Activated T-helper 1 cell treated with Interleukin-2 at 50 U/mL for 16 hours (primary cell): ENCODE results near the gene METTL23.

ENCODE experiments used
- DNase-seq: peaks from one replicate; pipeline ENCODE4 v3.0.0-alpha.2; 2020; ENCODE audit warnings: low read depth

Gene METTL23

GRCh38 chr17:76726776-76727718 is at the start of gene METTL23:
Gene METTL23, plus strand, starts transcription at chr17:76726839. Its CDS starts 2,872 bp downstream, at chr17:76729711.
- DNase-seq = peak; percentile 71

DNA sequence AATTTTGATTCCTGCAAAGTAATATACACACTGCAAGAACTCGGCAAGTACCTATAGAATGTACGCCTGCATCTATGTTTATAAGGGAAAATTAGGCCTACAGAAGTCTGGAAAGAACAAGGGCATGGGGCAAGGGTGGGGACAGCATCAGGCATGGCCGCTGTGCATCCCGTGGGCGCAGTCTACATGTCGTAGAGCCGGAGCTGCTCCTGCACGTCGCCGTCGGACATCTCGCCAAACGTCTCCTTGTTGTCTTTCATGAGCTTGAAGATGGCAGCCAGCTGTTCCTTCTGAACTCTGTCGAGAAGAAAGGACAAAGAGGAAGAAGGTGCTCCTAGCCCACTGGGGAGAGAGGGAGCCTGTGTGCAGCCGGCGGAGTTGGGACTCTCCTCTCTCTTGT is 49.2 kb upstream of the METTL23 start:
- no peak for DNase-seq

DNA sequence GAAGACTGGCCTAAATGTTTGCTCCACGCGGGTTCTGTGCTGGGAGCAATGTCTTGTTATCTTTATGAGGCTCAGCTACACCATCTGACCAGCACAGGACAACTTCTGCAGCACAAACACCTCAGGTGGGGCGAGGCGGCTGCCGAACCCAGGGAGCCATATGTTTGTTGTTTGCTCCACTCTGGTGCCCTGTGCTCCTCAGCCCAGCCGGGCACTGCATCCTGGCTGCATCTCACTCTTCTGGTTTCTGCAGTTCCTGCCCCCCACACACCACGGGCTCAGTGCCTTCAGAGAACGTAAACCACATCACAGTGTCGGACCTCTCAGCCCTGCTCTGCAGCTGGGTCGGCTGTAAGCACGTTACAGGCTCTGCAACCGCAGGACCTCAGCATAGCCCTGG is 48.3 kb upstream of the METTL23 start:
- peak; percentile 13 for DNase-seq

DNA sequence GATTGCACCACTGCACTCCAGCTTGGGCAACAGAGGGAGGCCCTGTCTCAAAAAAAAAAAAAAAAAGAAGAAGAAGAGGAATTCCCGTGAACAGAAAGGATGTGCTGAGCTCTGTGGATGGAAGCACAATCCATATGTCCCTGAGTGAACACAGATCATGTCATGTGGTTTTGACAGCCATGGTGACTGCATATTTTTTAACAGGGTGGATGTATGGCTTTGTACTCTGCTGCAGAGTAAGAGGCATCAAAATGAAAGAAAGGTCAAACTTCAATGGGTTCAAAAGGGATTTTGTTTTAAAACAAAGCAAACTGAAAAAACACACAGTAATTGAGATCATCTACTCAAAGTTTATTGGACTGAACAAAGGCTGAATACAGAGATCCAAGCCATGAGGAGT is 47.4 kb upstream of the METTL23 start:
- DNase-seq = no peak

DNA sequence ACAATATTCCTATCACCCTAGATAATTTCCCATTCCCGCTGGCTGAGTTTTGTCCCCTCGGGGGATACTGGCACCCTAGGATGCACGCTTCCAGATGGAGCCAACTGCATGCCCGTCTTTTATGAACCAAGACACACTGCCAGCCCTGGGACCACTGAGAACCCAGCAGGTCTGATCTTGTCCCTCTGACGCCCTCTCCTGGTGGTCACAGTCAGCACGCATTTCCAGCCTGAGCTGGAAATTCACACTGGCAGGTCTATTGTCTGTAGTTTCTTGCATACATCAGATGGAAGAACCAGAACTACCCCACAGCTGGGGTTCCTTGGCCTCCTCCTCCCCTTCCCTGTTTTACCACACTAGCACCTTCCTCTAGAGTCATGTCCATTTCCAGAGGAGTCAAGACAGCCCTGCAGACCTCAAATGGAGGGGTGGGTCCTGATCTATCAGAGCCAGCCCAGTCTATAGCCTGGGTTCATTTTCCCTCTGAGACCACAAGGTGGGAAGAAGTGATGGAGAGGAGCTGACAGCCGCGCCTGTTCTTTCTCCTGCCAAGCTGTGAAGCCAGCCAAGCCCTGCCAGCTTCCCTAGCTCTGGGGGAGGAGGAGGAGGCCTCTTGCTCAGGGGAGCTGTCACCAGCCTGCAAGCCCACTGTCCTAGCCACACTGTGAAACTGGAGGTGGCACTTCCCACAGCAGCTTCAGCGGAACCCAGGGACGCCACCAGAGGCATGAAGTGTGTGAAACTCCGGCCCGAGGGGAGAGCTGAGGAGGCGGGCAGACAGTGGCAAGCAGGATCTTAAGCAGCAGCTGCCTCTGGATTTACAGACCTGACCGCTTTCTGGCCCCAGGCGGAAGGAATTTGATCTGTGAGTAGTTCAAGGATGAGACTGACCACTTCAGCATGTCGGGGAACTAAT is 45.2 kb upstream of the METTL23 start:
- DNase-seq = peak; percentile 50

DNA sequence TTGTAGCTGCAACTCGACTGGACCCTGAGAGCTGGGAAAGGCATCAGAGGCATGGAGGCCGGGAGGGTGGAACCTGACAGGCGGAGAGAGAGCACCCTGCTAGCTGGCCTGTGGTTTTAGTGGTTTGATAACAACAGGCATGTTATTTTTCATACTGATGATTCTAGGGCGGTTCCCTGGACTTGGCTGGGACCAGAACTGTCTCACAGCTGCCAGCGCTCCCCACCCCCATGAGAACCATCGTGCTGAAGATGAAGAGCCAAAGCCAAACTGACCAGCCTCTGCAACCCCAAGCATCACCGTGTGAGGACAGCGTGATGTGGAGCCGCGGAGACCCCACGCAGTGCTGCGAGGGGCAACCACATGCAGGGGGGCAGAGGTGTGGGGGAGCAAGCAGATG is 44.3 kb upstream of the METTL23 start:
- no peak for DNase-seq

DNA sequence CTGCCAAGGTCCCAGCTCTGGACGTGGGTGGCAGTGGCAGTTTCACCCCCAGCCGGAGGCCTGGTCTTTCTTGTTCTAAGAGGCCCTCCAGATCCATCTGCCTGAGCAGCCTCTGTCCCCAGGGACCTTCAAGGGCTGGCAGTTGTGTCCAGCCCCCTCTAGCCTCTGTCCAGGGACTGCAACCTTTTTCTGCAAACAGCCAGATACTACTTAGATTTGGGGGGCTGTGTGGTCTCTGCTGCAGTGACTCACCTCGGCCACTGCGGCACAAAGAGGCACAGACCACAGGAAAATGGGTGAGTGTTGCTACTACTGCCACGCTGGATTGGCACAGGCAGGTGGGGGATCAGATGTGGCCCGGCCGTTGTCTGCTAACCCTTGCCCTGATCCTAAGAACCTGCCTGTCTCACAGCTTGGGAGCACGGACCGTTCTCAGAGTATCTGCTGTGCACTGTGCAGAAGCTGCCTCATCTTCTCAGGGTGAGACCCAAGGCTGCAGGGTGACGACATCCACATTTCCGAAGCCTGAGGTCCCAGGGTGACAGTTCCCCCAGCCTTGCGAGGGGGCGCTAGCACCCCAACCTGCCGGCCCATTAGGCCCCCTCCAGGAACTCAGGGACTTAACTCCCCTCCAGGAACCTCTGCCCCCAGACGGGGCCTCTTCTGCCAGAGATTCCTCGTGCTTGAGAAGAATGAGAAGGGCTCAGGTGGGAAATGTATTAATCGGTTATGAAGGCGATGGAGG is 43.5 kb upstream of the METTL23 start:
- no peak for DNase-seq

DNA sequence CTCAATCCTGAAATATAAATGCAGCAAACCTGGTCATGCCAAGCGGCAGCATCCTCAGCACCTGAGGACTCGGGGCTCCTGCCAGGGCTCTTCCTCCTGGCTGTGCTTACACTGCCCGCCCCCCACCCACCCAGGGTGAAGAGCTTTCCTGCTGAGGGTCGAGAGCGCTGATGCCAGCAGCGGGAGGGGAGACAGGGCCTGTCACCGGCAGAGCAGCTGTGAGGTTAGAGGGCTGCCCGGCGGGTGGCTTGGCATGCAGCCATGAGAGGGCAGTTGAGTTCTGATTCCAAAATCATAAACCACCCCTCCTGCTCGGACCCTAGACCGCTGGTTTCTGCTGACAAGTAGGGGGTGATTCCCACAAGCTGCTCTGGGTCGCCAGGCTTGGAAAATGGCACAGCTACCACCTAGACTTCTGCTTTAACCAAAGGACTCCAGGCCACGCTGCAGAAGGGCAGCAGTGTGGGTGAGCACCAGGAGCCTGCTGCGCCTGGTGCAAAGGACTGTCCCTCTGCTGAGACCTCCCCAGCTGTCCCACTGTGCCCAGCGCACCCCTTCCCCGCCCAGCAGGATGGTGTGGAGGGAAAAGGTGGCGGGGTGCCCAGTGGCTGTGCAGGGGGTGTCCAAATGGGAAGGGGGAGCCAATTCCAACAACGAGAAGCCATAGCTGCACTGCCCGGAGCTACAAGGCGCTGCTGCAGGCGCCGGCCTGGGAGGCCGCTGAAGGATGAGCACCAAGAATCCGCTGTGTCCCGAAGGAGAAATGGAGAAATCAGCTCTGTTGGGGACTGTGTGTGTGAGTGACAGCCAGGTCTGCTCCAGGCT is 42.5 kb upstream of the METTL23 start:
- DNase-seq = no peak

GRCh38 chr17:76684756-76685155 is 41.9 kb upstream of the METTL23 start:
- DNase-seq = no peak

- DNase-seq = no peak
Measured at GRCh38 chr17:76685366-76685765, 41.3 kb upstream of the METTL23 start.

DNA sequence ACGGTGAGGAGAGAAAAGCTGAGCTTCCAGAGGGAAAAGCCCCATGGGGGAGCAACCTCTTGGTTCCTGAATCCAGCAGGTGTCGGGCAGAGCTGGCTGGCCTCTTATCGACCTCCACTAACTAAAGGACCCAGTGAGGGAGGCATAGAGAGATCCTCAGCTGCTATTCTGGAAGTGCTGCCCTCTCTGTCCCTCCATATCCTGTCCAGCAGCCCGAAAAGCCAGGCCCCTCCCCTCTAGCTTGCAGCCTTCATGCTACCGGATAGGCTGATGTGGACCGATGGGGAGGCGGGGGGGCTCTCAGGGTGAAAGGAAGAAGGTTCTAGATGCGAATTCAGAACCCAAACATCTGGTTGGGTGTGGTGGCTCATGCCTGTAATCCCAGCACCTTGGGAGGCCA is 40.8 kb upstream of the METTL23 start:
- DNase-seq = no peak

DNA sequence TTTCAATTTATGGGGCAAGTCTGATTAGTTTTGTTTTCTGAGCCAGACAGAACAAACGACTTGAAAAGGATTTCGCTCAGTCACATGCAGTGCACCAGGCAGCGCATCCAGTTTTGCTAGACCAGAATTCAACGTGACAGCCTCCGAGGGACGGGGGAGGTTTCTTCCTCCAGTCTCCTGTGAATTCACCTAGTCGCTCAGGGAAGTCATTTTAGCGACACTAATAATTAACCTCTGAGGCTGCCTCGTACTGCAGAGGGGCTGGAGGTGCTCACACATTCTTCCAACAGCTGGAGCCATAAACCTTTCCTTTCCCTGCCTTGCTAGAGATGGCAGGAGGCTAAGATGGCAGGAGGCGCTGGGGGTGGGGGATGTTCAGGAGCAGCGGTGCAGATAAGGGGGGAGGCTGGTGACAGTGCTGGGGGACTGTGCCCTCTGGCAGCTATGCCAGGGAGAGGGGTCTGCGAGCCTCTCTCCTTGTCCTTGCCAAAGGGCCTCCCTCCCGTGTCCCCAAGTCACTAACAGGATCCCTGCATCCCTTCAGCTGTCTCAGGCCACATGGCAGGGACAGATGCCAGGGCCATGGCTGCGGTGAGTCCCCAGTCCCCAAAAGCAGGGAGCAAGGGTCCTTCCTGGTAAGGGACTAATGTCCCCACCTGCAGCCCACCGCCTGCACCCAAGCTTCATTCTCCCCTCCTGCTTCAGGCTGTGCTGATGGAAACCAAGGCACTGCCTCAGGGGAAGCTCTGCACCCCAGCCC is 39.9 kb upstream of the METTL23 start:
- no peak for DNase-seq

DNA sequence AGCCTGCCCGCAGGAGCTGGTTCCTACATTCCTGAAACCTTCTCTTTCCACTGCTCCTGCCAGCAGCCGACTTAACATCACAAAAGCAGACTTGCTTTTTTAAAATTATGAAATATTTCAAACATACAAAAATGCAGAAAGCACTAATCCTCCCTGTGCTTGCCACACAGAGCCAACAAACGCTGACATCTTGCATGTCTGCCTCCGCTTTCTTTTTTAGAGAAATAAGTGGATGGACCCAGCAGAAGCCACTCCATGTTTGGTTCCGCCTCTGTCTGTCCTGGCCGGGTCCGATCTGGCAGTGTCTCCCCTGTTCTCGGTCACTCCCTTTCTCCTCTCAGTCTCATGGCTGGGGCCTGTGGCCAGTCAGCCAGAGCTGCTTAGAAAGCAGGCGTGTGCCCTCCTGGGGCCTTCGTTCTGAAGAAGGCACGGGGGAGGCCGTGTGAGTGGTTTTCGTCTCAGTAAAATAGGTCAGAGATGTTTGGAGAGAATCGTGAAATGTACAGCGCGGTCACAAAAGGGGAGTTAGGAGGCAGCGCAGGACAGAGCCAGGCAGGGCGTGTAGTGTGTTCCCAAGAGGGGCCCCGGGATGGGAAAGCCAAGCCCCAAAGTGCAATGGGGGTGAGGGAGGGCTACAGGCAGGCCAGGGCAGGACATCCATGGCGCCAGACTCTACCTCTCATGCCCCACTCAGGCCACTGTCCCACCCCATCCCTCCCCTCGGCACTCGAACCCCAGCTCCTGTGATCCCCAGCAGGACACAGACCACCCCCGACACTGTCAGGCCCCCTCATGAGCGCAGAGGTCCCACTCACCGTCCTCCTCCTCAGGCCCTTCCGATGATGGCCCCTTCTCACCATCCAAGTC is 39.1 kb upstream of the METTL23 start:
- DNase-seq = no peak

GRCh38 chr17:76688165-76688622 is 38.4 kb upstream of the METTL23 start:
- no peak for DNase-seq

GRCh38 chr17:76689859-76690258 is 36.8 kb upstream of the METTL23 start:
- DNase-seq = no peak

DNA sequence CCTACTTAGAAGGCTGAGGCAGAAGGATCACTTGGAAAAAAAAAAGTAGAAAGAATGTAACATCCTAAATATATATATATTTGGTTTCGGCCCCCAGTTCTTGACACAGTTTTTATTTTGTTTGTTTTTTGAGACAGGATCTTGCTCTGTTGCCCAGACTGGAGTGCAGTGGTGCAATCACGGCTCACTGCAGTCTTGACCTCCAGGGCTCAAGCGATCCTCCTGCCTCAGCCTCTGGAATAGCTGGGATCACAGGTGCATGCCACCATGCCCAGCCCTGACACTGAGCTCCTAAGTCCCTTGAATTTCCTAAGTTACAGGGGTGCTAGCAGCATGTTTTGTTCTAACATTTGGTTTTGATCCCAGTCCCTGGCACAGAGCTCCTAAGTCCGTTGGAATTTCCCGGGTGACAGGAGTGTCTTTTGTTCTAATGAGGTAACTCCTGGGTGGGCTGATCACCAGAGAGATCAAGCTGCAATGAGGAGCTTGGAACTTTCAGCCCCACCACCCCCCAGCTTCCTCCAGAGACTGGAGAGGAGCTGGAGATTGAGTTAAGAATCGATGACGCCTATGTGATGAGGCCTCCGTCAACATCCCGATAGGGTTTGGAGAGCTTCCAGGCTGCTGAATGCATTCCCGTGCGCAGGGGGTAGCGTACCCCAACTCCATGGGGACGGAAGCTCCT is 35.9 kb upstream of the METTL23 start:
- DNase-seq = no peak

DNA sequence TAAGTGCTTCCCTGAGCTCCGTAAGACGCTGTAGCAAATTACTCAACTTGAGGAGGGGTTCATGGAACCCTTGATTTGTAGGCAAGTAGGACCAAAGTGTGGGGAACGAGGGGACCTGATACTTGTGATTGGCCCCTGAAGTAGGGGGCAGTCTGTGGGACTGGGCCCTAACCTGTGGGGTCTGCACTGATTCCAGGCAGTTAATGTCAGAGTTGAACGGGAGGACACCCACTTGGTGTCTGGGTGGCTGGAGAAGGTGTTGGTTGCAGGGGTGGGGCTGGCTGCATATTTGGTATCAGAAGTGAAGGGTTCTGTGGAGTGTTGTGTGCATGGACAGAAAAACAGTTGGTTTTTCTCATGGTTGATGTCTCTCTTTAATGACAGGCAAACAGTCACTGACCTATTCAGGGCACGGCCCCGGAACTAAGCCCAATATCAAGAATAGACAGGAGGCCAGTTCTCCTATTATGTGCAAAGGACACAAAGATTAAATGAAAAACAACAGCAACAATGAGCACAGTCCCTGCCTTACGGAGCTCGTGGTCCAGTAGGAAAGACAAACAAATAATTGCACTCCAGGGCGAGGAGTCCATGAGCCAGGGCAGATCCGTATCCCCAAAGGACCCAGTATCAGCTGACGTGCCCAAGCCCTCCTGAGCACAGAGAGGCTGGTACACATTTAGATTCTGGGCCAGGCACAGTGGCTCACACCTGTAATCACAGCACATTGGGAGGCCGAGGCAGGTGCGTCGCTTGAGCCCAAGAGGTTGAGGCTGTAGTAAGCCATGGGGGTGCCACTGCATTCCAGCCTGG is 35.1 kb upstream of the METTL23 start:
- no peak for DNase-seq
